IMR-90 (cell line): Measurements from ENCODE around the gene AHI1.

Experiments used
- CEBPB ChIP-seq: IDR thresholded peaks from 2 replicates; pipeline ENCODE4 v1.6.1; 2012; ENCODE audit warnings: low read depth, low read length, improper control_type of control experiment
- FOS ChIP-seq: fragments of 150-350 bp; IDR thresholded peaks from 2 replicates; pipeline ENCODE4 v1.6.1; 2016; ENCODE audit warnings: low read depth, low read length
- MAFK ChIP-seq: IDR thresholded peaks from 2 replicates; pipeline ENCODE4 v1.6.1; 2012; ENCODE audit warnings: low read depth, low read length, improper control_type of control experiment
- MXI1 ChIP-seq: IDR thresholded peaks from 2 replicates; pipeline ENCODE4 v1.6.1; 2012; ENCODE audit warnings: low read depth, mild to moderate bottlenecking, low read length, moderate library complexity, borderline replicate concordance
- POLR2A ChIP-seq: IDR thresholded peaks from 2 replicates; pipeline ENCODE4 v1.6.1; 2012; ENCODE audit warnings: mild to moderate bottlenecking, low read depth, low read length
- RAD21 ChIP-seq: IDR thresholded peaks from 2 replicates; pipeline ENCODE4 v1.6.1; 2012; ENCODE audit warnings: low read length, improper control_type of control experiment
- RCOR1 ChIP-seq: IDR thresholded peaks from 2 replicates; pipeline ENCODE4 v1.6.1; 2012; ENCODE audit warnings: mild to moderate bottlenecking, low read length, improper control_type of control experiment; ENCODE audit not compliant: insufficient replicate concordance
- RFX5 ChIP-seq: IDR thresholded peaks from 2 replicates; pipeline ENCODE4 v1.8.0; 2012; ENCODE audit warnings: low read depth, mild to moderate bottlenecking, low read length, moderate library complexity
- TF ChIP-seq, protein P1 (sequence below): conservative IDR thresholded peaks from 2 replicates; pipeline ENCODE4 v1.5.1; 2012; ENCODE audit warnings: mild to moderate bottlenecking, low read depth, low read length, improper control_type of control experiment
- TF ChIP-seq, protein P2 (sequence below): fragments of 150-350 bp; IDR thresholded peaks from 2 replicates; pipeline ENCODE4 v1.6.1; 2017; ENCODE audit warnings: mild to moderate bottlenecking, antibody characterized with exemption, low read length, low read depth

DNA sequence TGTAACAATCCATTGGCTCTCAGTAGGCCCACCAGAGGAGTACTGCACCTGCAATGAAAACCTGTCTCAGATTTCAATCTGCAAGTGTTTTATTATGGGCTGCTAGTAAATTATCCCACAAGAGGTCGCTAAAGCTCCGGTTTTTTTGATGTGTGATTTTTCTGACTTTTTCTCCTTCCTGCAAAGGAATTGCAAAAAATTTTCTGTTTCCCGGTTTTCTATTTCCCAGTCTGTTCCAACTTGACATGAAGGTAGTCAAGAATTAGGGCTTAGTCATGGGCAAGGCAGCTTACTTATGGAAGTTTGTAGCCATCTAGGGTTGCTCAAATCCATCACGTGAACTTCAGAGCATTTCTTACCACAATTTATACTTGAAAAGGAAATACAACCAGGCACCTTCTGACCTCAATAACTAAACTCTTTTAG, 38.5 kb upstream of the AHI1 start:
- TF ChIP-seq, protein P1, sequence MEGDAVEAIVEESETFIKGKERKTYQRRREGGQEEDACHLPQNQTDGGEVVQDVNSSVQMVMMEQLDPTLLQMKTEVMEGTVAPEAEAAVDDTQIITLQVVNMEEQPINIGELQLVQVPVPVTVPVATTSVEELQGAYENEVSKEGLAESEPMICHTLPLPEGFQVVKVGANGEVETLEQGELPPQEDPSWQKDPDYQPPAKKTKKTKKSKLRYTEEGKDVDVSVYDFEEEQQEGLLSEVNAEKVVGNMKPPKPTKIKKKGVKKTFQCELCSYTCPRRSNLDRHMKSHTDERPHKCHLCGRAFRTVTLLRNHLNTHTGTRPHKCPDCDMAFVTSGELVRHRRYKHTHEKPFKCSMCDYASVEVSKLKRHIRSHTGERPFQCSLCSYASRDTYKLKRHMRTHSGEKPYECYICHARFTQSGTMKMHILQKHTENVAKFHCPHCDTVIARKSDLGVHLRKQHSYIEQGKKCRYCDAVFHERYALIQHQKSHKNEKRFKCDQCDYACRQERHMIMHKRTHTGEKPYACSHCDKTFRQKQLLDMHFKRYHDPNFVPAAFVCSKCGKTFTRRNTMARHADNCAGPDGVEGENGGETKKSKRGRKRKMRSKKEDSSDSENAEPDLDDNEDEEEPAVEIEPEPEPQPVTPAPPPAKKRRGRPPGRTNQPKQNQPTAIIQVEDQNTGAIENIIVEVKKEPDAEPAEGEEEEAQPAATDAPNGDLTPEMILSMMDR = peak; percentile 80
- TF ChIP-seq RCOR1 (no peak), CEBPB (peak; percentile 75), MXI1 (no peak), RFX5 (no peak), MAFK (0 out of 2 replicates have a peak, but pooled peaks have one; percentile 9), POLR2A (no peak), RAD21 (peak; percentile 83), FOS (no peak)
- TF ChIP-seq, protein P2, sequence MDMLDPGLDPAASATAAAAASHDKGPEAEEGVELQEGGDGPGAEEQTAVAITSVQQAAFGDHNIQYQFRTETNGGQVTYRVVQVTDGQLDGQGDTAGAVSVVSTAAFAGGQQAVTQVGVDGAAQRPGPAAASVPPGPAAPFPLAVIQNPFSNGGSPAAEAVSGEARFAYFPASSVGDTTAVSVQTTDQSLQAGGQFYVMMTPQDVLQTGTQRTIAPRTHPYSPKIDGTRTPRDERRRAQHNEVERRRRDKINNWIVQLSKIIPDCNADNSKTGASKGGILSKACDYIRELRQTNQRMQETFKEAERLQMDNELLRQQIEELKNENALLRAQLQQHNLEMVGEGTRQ = peak; percentile 85
